ENCODE results near the gene GOLGA6A. TPM values are rescaled to one million over a fixed set of nuclear protein-coding genes. Genes with fewer than 3 reads are reported as not detected.
"Not testable (repeated sequence)": the region's sequence is repeated elsewhere in the genome, so short reads cannot be mapped to it uniquely, and the experiment has no call there.

The GOLGA6A gene, protein sequence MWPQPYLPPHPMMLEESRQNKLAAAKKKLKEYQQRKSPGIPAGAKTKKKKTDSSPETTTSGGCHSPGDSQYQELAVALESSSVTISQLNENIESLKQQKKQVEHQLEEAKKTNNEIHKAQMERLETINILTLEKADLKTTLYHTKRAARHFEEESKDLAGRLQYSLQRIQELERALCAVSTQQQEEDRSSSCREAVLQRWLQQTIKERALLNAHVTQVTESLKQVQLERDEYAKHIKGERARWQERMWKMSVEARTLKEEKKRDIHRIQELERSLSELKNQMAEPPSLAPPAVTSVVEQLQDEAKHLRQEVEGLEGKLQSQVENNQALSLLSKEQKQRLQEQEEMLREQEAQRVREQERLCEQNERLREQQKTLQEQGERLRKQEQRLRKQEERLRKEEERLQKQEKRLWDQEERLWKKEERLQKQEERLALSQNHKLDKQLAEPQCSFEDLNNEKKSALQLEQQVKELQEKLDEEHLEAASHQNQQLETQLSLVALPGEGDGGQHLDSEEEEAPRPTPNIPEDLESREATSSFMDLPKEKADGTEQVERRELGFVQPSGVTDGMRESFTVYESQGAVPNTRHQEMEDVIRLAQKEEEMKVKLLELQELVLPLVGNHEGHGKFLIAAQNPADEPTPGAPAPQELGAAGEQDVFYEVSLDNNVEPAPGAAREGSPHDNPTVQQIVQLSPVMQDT
- total RNA-seq, result not detected

DNA sequence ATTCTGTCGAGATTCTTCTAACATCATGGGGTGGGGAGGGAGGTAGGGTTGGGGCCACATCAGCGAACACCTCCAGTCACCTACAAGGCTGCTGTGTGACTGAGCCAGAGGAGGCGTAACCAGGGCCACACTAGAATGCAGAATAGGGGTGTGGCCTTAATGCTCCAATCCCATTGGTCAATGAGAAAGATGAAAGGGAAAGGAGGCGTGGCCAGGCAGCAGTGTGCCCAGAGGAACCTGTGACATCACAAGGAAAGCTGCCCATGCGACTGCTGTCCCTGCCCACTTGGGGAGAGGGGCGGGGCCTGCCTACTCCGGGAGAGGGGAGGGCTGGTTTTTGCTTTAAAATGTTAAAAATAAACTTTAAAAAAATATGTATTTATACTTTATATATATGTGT, at the start of gene GOLGA6A:
Gene GOLGA6A, minus strand, starts transcription at position 101 of the 400 bp plus-strand sequence. Its CDS starts 41 bp downstream, at position 60.
- H3K36me3 Mint-ChIP-seq; H3K27ac Mint-ChIP-seq; H3K9me3 Mint-ChIP-seq; H3K4me3 Mint-ChIP-seq; CTCF ChIA-PET; H3K4me1 Mint-ChIP-seq (ENCODE audit: low read depth); intact Hi-C loops (cut with micrococcal nuclease); POLR2A ChIA-PET; DNase-seq; H3K27me3 Mint-ChIP-seq: not testable (repeated sequence)

DNA sequence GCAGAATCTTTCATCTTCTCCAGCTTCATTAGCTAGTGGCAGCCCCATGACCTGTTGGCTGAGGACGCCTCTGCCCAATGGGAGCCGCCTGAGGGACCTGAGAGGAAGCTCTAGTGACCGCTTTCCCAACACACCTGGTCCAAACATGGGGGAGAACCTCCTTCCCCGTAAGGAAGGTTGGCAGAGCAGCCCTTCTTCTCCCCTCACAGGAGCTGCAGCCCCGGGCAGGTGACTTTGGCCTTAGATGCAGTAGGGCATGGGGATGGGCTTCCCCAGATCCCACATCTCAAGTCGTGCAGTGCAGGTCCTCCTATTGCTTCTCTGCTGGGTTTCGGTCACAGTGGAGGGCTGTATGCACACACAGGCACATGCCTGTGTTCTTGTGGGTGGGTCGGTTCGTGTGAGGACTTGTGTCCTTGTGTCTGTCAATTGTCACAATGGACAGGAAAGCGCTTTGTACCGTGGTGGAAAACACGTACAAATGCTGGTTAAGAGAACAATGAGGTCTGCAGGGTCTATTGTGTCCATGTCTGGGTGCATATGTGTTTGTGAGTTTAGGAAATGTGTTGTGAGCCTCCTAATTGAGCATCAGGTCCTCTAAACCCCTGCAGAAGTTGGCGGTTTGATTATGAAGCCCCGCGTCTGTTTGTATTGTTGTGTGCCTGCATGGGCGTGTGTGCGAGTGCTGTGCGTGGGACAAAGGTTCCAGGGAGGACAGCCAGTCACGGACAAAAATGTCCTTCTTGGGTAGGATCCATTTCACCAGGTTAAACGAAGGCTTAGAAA, 49.5 kb upstream of the GOLGA6A start:
- no peak for DNase-seq
- no peaks in the 10 kb centered on the region for H3K36me3 Mint-ChIP-seq
- no peak overlapping the region for H3K27ac Mint-ChIP-seq
- peaks cover 84% of the 10 kb centered on the region for H3K27me3 Mint-ChIP-seq
- intact Hi-C loops (cut with micrococcal nuclease), result no loop called here
- no peaks in the 10 kb centered on the region for H3K9me3 Mint-ChIP-seq
- ChIA-PET POLR2A (no interaction called here), CTCF (no interaction called here)
- H3K4me3 Mint-ChIP-seq, result no peak overlapping the region
- H3K4me1 Mint-ChIP-seq (ENCODE audit: low read depth), result peaks cover 35% of the 10 kb centered on the region

DNA sequence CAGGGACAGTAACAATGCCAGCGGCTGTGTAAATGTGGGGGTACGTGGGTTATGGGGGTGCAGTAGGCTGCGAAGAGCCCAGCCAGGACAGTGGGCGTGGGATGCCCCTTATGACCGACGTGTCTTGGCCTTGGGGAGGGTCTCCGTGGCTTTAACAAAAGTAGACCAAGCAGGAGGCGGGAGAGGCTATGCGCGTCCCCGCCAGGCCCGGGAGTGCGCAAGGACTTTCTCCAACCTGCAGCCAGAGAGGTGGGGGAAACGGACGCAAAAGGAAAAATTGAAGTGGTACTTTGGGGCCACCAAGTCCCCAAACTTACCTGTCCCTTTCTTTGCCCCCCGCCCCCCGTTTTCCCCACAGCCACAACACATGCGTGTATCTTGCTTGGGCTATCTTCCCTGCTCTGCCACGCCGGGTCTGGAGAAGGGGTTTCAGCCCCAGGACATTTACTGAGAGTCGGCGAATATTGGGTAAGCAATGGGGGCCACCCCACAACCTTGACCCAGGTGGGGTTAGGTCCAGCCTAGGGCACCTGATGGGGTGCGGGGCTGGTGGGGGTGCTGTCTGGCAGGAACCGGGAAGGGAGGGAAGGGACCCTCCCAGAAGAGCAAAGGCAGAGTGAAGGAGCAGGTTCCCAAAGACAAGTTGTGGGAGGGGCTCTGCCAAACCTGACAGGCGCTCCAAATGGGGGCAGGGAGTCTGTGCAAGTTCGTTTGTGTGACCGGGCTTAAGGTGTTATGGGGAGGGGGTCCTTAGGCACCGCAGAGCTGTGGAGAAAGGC, 48.7 kb upstream of the GOLGA6A start:
- ChIA-PET POLR2A (no interaction called here), CTCF (interaction anchor here (3.2 kb wide), 1 partner anchor 191 kb away, joined by 32 read pairs; no protein-coding TSS in a partner anchor)
- no peak overlapping the region for H3K27ac Mint-ChIP-seq
- no peak for DNase-seq
- intact Hi-C loops (cut with micrococcal nuclease), result no loop called here
- H3K9me3 Mint-ChIP-seq, result no peaks in the 10 kb centered on the region
- H3K4me3 Mint-ChIP-seq, result no peak overlapping the region
- H3K36me3 Mint-ChIP-seq, result no peaks in the 10 kb centered on the region
- H3K4me1 Mint-ChIP-seq (ENCODE audit: low read depth), result peaks cover 29% of the 10 kb centered on the region
- H3K27me3 Mint-ChIP-seq, result peaks cover 79% of the 10 kb centered on the region

DNA sequence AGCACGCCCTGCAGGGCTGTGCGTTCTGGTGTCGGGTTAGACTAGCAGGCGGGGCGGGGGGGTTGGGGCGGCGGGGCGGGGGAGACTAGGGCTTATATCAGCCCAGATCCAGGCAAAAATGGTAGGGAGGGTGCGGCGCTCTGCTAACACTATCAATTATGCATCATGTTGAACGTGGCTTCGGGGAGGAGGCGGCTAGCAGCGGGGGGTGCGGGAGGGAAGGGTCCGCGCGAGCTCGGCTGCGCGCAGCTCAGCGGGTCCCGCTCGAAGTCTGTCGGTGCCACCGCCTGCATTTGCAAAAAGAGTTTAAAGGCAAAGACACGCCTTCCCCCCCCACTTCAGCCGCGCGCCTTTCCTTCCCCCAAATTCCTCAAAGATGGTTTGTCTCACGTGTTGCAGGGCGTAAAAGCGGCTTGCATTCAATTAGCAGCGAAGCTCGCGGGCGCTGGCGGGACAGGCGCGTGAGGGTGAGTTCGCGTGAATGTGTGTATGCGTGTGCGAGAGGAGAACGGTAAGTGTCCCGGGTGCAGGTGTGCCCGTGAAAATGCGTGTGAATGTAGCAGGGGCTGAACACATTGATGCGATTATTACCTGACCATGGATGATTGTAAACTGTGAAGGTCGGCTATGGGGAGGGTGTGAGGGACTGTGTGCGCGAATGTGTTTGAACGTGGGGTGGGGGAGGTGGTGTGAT, 48.0 kb upstream of the GOLGA6A start, which contains the start of gene ISLR2:
Gene ISLR2, plus strand, starts transcription at position 432 of the 694 bp plus-strand sequence. CDS start 2,169 bp downstream, outside the sequence.
- ChIA-PET CTCF (interaction anchor here (1.4 to 3.2 kb wide), 4 partner anchors 77 to 198 kb away, joined by 3 to 32 read pairs (median 6); no protein-coding TSS in a partner anchor), POLR2A (no interaction called here)
- no peaks in the 10 kb centered on the region for H3K36me3 Mint-ChIP-seq
- peaks cover 76% of the 10 kb centered on the region for H3K27me3 Mint-ChIP-seq
- H3K4me1 Mint-ChIP-seq (ENCODE audit: low read depth), result peaks cover 29% of the 10 kb centered on the region
- H3K27ac Mint-ChIP-seq, result peak within 1 kb of the TSS; percentile 54
- no peak for DNase-seq
- H3K4me3 Mint-ChIP-seq, result no peak within 1 kb of the TSS
- H3K9me3 Mint-ChIP-seq, result no peaks in the 10 kb centered on the region
- intact Hi-C loops (cut with micrococcal nuclease), result no loop called here

DNA sequence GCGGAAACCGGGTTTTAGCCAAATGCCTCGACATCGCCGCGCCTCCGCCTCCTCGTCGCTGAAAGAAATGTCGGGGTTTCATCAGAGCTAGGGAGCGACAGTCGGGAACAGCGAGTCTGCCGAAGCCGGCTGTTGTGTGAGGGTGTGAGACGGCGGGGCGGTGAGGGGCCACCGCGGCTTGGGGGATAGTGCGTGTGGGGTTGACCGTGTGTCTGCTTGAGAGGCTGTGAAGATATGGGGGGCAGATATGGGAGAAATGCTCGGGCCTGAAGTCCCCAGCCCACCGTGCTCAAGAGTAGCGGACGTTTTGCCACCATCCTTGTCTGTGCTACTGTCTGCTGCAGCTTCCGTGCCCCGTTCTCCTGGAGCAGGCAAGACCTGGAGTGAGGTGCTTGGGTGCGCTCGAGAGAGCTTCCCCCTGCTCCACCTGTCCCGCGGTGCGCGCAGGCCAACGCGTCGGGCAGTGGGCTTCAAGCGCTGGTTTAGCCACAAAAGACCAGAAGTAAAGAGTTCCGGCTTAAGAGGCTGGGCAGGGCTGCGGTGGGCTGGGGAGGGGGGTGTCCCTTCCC, 47.3 kb upstream of the GOLGA6A start:
- ChIA-PET POLR2A (no interaction called here), CTCF (interaction anchor here (1.4 to 3.2 kb wide), 4 partner anchors 76 to 199 kb away, joined by 3 to 32 read pairs (median 6); no protein-coding TSS in a partner anchor)
- peaks cover 73% of the 10 kb centered on the region for H3K27me3 Mint-ChIP-seq
- H3K9me3 Mint-ChIP-seq, result no peaks in the 10 kb centered on the region
- peaks cover 25% of the 10 kb centered on the region for H3K4me1 Mint-ChIP-seq (ENCODE audit: low read depth)
- no peak for DNase-seq
- peak overlapping the region; percentile 54 for H3K27ac Mint-ChIP-seq
- H3K36me3 Mint-ChIP-seq, result no peaks in the 10 kb centered on the region
- intact Hi-C loops (cut with micrococcal nuclease), result loop anchor here (2.0 to 5.0 kb wide), 4 partner anchors 77 to 193 kb away; no protein-coding TSS in a partner anchor
- H3K4me3 Mint-ChIP-seq, result no peak overlapping the region

DNA sequence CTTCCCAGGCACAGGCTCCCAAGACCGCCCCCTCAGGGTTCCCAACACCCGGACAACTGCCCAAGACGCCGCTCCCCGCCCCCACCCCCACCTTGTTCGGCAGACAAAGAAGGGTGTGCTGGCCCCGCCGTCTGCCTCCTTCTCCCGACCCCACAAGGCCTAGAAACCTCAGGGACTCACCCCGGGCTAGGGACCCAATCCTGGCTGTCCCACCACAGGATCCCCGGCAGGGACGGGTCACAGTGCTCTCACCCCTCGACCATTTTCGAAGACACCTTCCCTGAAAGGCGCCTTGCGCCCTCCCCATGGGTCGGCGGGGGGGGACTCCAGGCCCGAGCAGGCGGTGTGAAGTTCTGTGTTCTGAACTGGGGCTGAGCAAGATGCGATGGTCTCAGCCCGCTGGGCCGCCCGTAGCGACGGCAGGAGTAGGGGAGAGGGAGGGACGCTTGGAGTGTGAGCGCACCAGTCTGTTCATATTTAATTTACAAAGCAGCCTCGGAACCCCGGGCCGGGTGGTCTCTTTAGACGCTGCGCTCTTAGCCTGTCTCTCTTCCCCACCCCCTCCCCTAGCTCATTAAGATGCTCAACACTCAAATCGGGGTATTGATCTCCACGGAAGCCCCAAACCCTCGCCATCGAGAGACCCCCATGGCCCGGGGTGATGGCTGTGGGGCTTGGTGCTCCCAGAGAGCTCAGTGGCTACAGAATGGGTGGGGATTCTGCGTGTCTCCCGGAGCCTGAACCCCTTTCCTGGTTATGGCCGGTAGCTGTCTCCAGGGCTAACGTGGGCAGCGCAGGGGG, 46.6 kb upstream of the GOLGA6A start:
- DNase-seq, result no peak
- Mint-ChIP-seq H3K27me3 (peaks cover 69% of the 10 kb centered on the region), H3K27ac (no peak overlapping the region), H3K4me3 (no peak overlapping the region), H3K36me3 (no peaks in the 10 kb centered on the region), H3K4me1 (ENCODE audit: low read depth) (peaks cover 21% of the 10 kb centered on the region), H3K9me3 (no peaks in the 10 kb centered on the region)
- ChIA-PET POLR2A (interaction anchor here (1.3 kb wide), 1 partner anchor 194 kb away, joined by 3 read pairs; no protein-coding TSS in a partner anchor), CTCF (interaction anchor here (0.8 to 3.2 kb wide), 11 partner anchors 10 to 199 kb away, joined by 3 to 32 read pairs (median 6); no protein-coding TSS in a partner anchor)
- intact Hi-C loops (cut with micrococcal nuclease), result loop anchor here (2.0 to 5.0 kb wide), 4 partner anchors 77 to 194 kb away; no protein-coding TSS in a partner anchor

DNA sequence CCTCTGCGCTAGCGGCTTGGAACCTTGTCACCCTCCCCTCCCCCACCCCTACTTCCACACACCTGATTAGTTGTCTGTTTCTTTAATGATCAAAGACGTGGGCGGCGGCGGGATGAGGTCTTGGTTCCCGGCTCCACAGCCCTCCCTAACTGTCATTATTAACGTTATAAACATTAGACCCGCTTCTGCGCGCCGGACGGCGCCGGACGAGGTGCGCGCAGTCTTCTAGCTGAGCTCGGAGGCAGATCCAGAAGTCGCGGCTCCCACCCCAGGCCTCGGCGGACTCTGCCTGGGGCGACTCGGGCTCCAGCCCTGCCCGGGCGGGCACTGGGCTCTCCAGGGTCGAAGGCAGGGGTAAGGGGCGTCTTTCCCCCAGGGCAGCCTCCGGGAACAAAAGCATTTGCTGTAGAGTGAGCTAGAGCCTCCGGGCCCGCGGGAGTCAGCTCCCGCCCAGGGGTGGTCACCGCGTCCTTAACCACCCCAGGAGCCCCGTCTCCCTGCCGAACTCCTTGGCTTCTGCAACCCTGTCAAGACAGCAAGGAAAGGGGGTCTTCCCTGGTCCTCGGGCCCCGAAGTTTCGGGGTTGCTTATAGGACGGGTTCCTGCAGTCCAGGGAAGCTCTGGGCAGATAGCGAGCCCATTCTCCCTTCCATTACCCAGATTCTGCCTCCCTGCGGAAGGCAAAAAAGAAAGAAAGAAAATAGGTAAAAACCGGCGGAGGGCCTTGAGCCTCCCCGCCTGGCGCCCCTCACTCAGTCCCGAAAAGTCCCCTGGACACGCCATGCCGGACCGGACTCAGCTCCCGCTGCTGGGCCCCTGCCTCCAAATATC, 45.8 kb upstream of the GOLGA6A start:
- intact Hi-C loops (cut with micrococcal nuclease), result loop anchor here (2.0 to 5.0 kb wide), 4 partner anchors 76 to 195 kb away; no protein-coding TSS in a partner anchor
- Mint-ChIP-seq H3K4me3 (no peak overlapping the region), H3K27ac (no peak overlapping the region), H3K4me1 (ENCODE audit: low read depth) (peaks cover 21% of the 10 kb centered on the region), H3K36me3 (no peaks in the 10 kb centered on the region), H3K9me3 (no peaks in the 10 kb centered on the region), H3K27me3 (peaks cover 63% of the 10 kb centered on the region)
- no peak for DNase-seq
- CTCF ChIA-PET, result interaction anchor here (0.8 to 3.2 kb wide), 9 partner anchors 11 to 194 kb away, joined by 3 to 32 read pairs (median 6); no protein-coding TSS in a partner anchor
- POLR2A ChIA-PET, result interaction anchor here (1.3 kb wide), 1 partner anchor 194 kb away, joined by 3 read pairs; no protein-coding TSS in a partner anchor

DNA sequence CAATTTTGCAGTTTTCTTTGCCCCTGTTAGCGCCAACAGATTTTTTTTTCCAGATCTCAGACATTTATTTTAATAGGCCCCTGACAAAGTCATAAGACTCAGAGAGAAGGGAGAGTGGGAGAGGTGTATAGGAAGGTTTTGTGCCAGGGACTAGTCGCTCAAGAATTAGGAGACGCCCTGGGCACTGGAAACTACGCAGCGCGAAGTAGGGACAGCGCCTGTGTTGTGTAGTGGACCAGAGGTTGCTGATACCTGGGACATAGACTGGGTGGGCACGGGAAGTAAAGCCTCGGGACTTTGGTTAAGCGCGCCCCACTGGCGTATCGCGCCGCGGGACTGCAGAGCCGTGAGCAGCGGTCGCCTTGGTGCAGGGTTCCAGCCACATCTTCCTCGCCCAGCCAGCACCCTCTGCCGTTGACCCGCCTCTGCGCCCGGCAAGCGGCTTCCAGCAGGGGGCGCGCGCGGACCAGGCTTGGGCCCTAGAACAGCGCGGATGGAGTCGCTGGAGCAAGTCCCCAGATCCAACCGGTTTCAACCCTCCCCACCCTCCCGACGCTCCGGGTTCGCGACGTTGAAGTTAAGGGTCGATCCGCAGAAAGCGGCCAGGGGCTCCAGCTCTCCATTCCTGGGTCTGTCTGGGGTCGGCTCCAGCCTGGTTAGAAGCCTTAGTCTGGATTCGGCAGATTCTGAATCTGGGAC, 45.1 kb upstream of the GOLGA6A start:
- H3K9me3 Mint-ChIP-seq, result no peaks in the 10 kb centered on the region
- peaks cover 18% of the 10 kb centered on the region for H3K4me1 Mint-ChIP-seq (ENCODE audit: low read depth)
- H3K36me3 Mint-ChIP-seq, result no peaks in the 10 kb centered on the region
- no peak overlapping the region for H3K27ac Mint-ChIP-seq
- ChIA-PET POLR2A (no interaction called here), CTCF (interaction anchor here (1.0 to 3.2 kb wide), 6 partner anchors 20 to 195 kb away, joined by 3 to 32 read pairs (median 4); no protein-coding TSS in a partner anchor)
- H3K27me3 Mint-ChIP-seq, result peaks cover 59% of the 10 kb centered on the region
- peak; percentile 89 for DNase-seq
- H3K4me3 Mint-ChIP-seq, result no peak overlapping the region
- intact Hi-C loops (cut with micrococcal nuclease), result loop anchor here (5.0 kb wide), 3 partner anchors 75 to 175 kb away; no protein-coding TSS in a partner anchor

DNA sequence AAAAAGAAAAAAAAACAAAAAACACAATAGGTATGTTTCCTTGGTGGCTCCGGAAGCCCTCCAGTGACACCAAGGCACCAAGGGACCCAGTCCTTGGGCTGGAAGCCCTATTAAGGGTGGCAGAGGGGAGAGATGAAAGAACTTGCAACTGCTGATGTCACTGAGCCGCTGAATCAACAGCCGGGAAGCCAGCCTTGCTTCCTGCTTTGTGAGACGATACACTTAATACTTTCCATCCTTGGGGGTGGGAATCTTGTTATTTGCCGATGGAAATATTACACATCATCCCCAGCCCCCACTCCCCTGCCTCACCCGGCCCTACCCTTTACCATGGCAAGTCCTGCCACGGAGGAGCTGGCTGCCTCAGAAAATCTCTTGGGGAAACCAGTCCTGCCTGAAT, 42.4 kb upstream of the GOLGA6A start:
- Mint-ChIP-seq H3K27me3 (peaks cover 33% of the 10 kb centered on the region), H3K27ac (no peak overlapping the region), H3K36me3 (no peaks in the 10 kb centered on the region), H3K4me1 (ENCODE audit: low read depth) (peaks cover 14% of the 10 kb centered on the region), H3K4me3 (no peak overlapping the region), H3K9me3 (no peaks in the 10 kb centered on the region)
- CTCF ChIA-PET, result interaction anchor here (0.5 to 2.6 kb wide), 4 partner anchors 184 to 530 kb away, joined by 3 to 19 read pairs (median 3); no protein-coding TSS in a partner anchor
- intact Hi-C loops (cut with micrococcal nuclease), result loop anchor here (5.0 kb wide), 3 partner anchors 72 to 178 kb away; no protein-coding TSS in a partner anchor
- no peak for DNase-seq
- POLR2A ChIA-PET, result no interaction called here
